Activated CD4-positive, alpha-beta T cell treated with anti-CD3 and anti-CD28 coated beads, Interleukin-2, amount 10 ng/mL, durations not matched to agents 24 days and 14 days (primary cell): ENCODE data around the gene CTU1. TPM values are rescaled to one million over a fixed set of nuclear protein-coding genes. Genes with fewer than 3 reads are reported as not detected.

Experiments used
- DNase-seq: peaks from one replicate; pipeline ENCODE4 v3.0.0; 2022
- H3K27ac Mint-ChIP-seq: one replicate; pipeline ENCODE4 v1.8.0; 2022; ENCODE audit warnings: mild to moderate bottlenecking, mixed read lengths
- H3K27me3 Mint-ChIP-seq: one replicate; pipeline ENCODE4 v1.8.0; 2022; ENCODE audit warnings: mixed read lengths
- H3K36me3 Mint-ChIP-seq: one replicate; pipeline ENCODE4 v1.8.0; 2022; ENCODE audit warnings: low read depth, mild to moderate bottlenecking, mixed read lengths
- H3K4me1 Mint-ChIP-seq: one replicate; pipeline ENCODE4 v1.8.0; 2021; ENCODE audit warnings: mixed read lengths
- H3K4me3 Mint-ChIP-seq: one replicate; pipeline ENCODE4 v1.8.0; 2022; ENCODE audit warnings: mild to moderate bottlenecking, moderate library complexity, mixed read lengths
- H3K9me3 Mint-ChIP-seq: one replicate; pipeline ENCODE4 v1.8.0; 2021; ENCODE audit warnings: mixed read lengths
- intact Hi-C: fragments of 100-400 bp; cut with micrococcal nuclease; formaldehyde crosslinking; loops from one replicate; pipeline ENCODE4 v1.15.1; 2023
- total RNA-seq: library from RNA; stranded (reverse); gene quantifications from 2 replicates; pipeline ENCODE4 v1.2.3, GENCODE V29; 2022

The CTU1 gene
- total RNA-seq, 1 donor from 2014 or later, result 12.8 TPM

DNA sequence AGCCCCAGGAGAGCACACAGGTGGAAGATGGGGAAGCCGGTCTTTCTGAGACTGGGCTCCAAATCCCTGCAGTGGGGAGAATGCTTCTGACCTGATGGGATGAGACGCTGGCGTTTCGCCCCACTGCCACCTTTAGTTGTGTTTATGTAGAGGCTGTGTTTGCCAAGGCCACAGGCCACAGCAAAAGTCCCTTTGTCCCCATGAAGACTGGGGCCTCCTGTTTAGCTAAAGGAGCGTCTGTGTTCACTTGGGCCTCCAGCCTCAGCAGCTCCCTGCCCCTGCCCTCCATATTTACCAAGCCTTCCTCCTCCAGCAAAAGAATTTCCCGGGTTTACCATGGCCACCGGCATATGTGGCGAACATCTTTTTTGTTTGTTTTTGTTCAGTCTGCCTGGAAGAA, 15.1 kb downstream of the CTU1 start:
- Mint-ChIP-seq H3K27ac (no peak overlapping the region), H3K27me3 (no peaks in the 10 kb centered on the region), H3K4me1 (peaks cover 9% of the 10 kb centered on the region), H3K36me3 (peaks cover 16% of the 10 kb centered on the region), H3K4me3 (no peak overlapping the region), H3K9me3 (no peaks in the 10 kb centered on the region)
- no peak for DNase-seq
- intact Hi-C loops, result loop anchor here (5.0 kb wide), 1 partner anchor 71 kb away; no protein-coding TSS in a partner anchor

DNA sequence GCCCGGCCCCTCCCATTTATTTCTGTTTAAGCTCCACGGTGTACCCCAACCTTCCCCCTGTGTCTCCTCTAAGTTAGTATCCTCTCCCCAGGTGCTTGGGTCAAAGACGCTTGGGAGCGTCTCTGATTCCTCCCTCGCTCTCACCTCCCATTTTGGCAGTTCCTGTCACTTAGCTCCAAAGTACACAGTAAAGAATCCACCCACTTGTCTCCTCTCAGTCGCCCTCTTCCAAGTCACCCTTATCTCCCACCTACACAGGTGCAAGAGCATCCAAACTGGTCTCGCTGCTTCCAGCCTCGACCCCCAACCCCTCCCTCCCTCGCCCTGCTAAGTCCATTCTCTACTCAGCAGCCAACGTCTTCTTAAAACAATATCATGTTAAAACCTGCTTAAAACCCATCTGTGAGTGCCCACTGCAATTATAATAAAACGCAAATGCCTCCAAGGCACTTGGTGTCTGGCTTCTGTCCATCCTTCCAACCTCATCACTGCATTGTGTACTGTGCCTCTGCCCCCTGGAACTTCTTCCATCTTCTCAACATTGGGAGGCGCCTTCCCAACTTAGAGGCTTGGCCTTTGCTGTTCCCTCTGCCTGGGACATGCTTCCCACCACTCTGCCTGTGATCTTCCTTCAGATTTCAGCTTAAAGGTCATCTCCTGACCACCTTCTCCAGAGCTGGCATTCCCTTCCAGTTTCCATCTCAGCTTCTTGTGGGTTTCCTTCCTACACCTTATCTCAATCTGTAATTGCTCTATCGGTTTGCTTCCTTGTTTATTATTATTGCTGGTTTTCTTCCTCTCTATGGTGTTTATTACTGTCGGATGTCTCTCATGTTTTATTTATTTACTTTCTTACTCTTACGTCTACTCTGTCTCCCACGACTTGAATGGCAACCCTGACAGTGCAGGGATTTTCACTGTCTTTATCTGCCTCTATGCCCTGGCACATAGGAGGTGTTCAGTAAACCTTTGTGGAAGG, 16.0 kb downstream of the CTU1 start:
- peaks cover 10% of the 10 kb centered on the region for H3K36me3 Mint-ChIP-seq
- intact Hi-C loops, result loop anchor here (5.0 kb wide), 1 partner anchor 70 kb away; no protein-coding TSS in a partner anchor
- peaks cover 7% of the 10 kb centered on the region for H3K4me1 Mint-ChIP-seq
- H3K27ac Mint-ChIP-seq, result no peak overlapping the region
- no peak for DNase-seq
- no peaks in the 10 kb centered on the region for H3K9me3 Mint-ChIP-seq
- H3K4me3 Mint-ChIP-seq, result no peak overlapping the region
- no peaks in the 10 kb centered on the region for H3K27me3 Mint-ChIP-seq

DNA sequence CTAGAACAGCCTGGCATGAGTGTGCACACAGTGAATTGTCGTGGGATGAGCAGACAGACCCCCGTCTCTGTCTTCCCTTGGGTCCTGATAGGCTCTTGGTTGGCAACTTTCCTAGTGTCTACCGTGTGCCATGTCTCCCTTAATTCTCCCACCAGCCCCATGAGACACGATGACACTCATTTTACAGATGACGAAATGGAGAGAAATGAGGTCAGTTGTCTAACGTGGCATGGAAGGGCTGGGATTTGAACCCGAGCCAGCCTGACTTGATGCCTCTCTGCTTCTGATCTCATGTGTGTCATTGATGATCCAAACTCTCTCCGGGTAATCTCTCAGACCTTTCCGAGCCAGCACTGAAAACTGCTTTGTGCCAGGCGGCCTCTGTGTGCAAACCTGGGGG, 17.1 kb downstream of the CTU1 start:
- Mint-ChIP-seq H3K27me3 (no peaks in the 10 kb centered on the region), H3K36me3 (peaks cover 2% of the 10 kb centered on the region), H3K9me3 (no peaks in the 10 kb centered on the region), H3K4me1 (no peaks in the 10 kb centered on the region), H3K27ac (no peak overlapping the region), H3K4me3 (no peak overlapping the region)
- DNase-seq, result no peak
- intact Hi-C loops, result loop anchor here (5.0 kb wide), 1 partner anchor 69 kb away; no protein-coding TSS in a partner anchor

DNA sequence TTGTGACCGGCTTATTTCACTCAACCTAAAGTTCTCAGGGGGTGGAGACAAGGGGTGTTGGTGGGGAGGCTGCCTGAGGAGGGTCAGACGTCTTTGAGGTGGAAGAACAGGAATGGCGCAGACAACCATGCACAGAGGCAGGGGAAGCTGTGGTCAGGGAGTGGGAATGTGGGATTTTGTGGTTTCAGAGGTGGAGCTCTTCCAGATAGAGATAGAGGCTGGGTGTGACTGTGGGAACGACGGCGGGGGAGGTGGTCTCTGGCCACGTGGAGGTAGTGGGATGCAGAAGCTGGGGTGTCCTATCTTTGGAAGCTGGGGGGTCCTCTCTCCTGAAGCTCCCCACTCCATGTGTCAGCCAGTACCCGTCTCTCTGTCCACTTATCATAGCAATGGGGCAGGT, 17.7 kb downstream of the CTU1 start:
- DNase-seq, result no peak
- intact Hi-C loops, result loop anchor here (5.0 kb wide), 1 partner anchor 68 kb away; no protein-coding TSS in a partner anchor
- no peaks in the 10 kb centered on the region for H3K27me3 Mint-ChIP-seq
- no peaks in the 10 kb centered on the region for H3K4me1 Mint-ChIP-seq
- no peaks in the 10 kb centered on the region for H3K9me3 Mint-ChIP-seq
- H3K36me3 Mint-ChIP-seq, result no peaks in the 10 kb centered on the region
- no peak overlapping the region for H3K27ac Mint-ChIP-seq
- no peak overlapping the region for H3K4me3 Mint-ChIP-seq

DNA sequence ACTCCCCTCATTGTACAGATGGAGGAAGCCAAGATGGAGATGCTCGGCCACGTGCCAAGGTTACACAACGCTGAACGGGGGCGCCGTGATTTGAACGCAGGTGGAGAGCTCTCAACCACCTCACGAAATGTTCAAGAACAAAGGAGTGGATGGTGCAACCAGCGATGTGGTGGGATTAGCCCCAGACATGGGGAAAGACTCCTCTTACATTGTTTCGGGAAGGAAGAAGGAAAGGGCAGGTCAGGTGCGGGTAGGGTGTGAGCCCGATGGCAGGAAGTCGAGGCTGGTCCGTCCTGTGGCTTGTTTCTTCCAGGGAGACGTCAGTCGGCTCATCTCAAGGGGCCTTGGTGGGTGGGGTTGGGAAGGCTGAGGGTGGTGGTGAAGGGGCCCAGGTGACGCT, 18.4 kb downstream of the CTU1 start:
- intact Hi-C loops, result loop anchor here (5.0 kb wide), 1 partner anchor 67 kb away; no protein-coding TSS in a partner anchor
- Mint-ChIP-seq H3K9me3 (no peaks in the 10 kb centered on the region), H3K27ac (no peak overlapping the region), H3K27me3 (no peaks in the 10 kb centered on the region), H3K4me1 (no peaks in the 10 kb centered on the region), H3K36me3 (no peaks in the 10 kb centered on the region), H3K4me3 (no peak overlapping the region)
- DNase-seq, result no peak

DNA sequence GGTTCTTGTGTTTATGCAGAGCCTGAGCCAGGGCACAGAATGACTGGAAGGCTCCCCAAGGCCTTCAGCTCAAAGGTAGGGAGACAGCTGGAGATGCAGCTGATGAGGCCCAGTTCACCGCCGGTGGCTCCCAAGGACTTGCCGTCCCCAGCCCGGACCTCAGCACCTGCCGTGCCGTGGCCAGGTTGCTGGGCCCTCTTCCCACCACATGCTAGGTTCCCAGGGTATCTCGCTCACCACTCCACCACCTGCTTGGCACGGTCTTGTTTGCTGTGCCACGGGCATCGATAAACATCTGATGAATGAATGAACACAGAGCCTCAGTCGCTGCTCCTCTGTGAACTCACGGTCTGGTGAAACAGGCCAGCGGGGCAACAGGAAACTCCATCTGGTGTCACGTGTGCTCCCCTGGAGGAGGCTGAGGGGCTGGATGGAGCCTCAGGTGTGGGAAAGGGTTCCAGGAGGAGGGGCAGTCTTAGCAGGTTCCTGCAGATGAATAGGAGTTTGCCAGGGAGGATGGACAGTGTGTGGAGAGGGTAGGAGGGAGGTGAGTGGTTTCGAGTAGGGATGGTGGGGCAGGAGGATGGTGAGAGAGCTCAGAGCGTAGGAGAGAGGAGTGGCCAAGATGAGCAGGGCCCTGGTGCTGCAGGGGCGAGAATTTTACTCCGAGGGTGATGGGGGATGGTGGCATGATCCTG, 21.9 kb downstream of the CTU1 start:
- Mint-ChIP-seq H3K27me3 (no peaks in the 10 kb centered on the region), H3K4me3 (no peak overlapping the region), H3K27ac (no peak overlapping the region), H3K4me1 (no peaks in the 10 kb centered on the region), H3K9me3 (no peaks in the 10 kb centered on the region), H3K36me3 (no peaks in the 10 kb centered on the region)
- no peak for DNase-seq
- intact Hi-C loops, result no loop called here

DNA sequence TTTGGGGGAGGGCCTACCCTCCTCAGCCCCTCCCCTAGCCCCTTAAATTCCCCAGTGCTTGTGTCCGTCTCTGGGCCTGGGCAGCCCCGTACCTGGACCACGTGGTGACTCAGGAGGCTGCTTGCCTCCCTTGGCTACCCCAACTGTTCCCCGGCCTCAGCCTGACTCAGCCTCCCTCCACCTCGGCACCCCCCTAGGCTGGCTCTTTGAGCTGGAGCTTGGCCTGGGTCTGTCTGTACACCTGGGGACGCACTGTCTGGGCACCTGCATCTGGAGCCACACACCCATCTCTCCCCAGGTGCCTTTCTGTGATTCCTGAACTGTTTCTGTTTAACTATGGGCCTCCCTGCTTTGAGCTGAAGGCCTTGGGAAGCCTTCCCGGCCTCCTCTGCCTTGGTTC, 23.7 kb downstream of the CTU1 start:
- Mint-ChIP-seq H3K27ac (no peak overlapping the region), H3K36me3 (no peaks in the 10 kb centered on the region), H3K4me3 (no peak overlapping the region), H3K9me3 (no peaks in the 10 kb centered on the region), H3K4me1 (no peaks in the 10 kb centered on the region), H3K27me3 (no peaks in the 10 kb centered on the region)
- intact Hi-C loops, result no loop called here
- no peak for DNase-seq

DNA sequence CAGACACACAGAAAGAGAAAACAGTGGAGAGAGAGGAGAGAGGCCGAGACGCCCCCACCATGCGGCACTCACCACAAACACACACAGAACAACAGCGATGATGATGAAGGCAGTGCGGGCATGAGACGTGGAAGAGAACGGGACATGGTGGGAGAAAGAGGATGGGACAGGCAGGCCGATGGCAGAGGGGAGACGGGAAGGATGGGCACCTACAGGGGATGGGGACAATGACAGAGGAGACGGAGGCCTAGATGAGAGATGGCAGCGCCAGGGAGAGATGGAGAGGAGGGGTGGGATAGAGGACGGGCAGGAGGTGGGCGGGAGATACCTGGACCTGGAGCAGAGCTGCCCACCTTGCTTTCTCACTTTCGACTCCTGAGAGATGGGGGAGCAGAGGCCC, 24.4 kb downstream of the CTU1 start:
- H3K4me1 Mint-ChIP-seq, result no peaks in the 10 kb centered on the region
- intact Hi-C loops, result no loop called here
- H3K4me3 Mint-ChIP-seq, result no peak overlapping the region
- no peak for DNase-seq
- no peaks in the 10 kb centered on the region for H3K36me3 Mint-ChIP-seq
- no peak overlapping the region for H3K27ac Mint-ChIP-seq
- no peaks in the 10 kb centered on the region for H3K27me3 Mint-ChIP-seq
- no peaks in the 10 kb centered on the region for H3K9me3 Mint-ChIP-seq

DNA sequence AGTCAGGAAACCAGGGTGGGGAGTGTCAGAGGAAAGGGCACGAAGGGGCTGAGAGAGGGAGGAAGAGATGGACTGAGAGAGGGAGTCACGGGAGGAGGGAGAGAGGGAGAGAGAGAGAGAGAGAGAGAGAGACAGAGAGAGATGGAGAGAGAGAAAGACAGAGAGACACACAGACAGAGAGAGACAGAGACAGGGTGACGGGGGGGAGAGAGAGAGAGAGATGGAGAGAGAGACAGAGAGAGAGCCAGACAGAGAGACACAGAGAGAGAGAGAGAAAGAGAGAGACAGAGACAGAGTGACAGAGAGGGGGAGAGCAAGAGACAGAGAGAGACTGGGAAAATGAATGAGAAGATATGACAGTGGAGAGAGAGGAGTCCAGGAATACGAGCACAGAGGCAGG, 25.0 kb downstream of the CTU1 start:
- H3K27ac Mint-ChIP-seq, result no peak overlapping the region
- DNase-seq, result no peak
- H3K9me3 Mint-ChIP-seq, result no peaks in the 10 kb centered on the region
- H3K4me1 Mint-ChIP-seq, result no peaks in the 10 kb centered on the region
- intact Hi-C loops, result no loop called here
- H3K4me3 Mint-ChIP-seq, result no peak overlapping the region
- no peaks in the 10 kb centered on the region for H3K27me3 Mint-ChIP-seq
- H3K36me3 Mint-ChIP-seq, result no peaks in the 10 kb centered on the region

DNA sequence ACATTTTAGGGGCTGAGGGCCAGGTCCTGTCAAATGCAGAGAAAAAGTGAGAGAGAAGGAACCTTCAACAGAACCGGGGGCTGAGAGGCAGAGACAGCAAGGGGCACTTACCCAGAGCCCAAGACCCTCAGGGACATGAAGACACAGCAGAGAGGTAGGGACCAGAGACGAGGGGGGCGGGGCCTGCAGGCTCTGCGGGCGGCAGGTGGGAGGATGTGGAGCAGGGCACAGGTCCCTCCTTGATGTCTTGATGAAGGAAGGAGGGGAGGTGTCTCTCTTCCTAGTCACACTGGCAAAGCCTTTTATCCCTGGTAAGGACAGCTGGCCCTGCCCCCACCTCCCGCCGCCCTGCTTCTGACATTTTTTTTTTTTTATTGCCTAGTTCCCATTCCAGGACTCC, 25.6 kb downstream of the CTU1 start, which contains the start of gene KLK14:
Gene KLK14, minus strand, starts transcription at position 277 of the 400 bp plus-strand sequence. Its CDS starts 273 bp downstream, at position 4.
- H3K27me3 Mint-ChIP-seq, result no peaks in the 10 kb centered on the region
- no peak within 1 kb of the TSS for H3K27ac Mint-ChIP-seq
- H3K9me3 Mint-ChIP-seq, result no peaks in the 10 kb centered on the region
- intact Hi-C loops, result no loop called here
- no peak within 1 kb of the TSS for H3K4me3 Mint-ChIP-seq
- no peaks in the 10 kb centered on the region for H3K36me3 Mint-ChIP-seq
- no peaks in the 10 kb centered on the region for H3K4me1 Mint-ChIP-seq
- no peak for DNase-seq

DNA sequence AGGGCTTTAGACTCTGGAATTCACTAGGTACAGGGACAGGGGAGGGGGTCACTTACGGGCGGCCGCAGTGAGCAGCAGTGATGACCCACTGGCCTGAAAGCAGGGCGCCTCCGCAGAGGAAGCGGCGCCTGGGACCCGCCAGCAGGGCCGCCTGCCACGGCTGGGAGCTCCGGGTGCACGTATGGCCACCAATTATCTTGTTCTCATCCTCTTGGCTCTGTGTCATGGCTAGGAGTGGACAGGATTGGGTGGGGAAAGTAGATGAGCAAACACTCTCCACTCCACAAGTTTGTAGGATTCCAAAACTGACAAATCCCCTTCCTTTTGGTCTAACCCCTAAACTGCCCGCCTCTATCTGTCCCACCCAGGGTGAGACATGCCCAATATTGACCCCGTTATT, 26.7 kb downstream of the CTU1 start:
- DNase-seq, result no peak
- H3K27me3 Mint-ChIP-seq, result no peaks in the 10 kb centered on the region
- intact Hi-C loops, result no loop called here
- no peak overlapping the region for H3K27ac Mint-ChIP-seq
- H3K9me3 Mint-ChIP-seq, result no peaks in the 10 kb centered on the region
- no peaks in the 10 kb centered on the region for H3K4me1 Mint-ChIP-seq
- no peak overlapping the region for H3K4me3 Mint-ChIP-seq
- H3K36me3 Mint-ChIP-seq, result no peaks in the 10 kb centered on the region

DNA sequence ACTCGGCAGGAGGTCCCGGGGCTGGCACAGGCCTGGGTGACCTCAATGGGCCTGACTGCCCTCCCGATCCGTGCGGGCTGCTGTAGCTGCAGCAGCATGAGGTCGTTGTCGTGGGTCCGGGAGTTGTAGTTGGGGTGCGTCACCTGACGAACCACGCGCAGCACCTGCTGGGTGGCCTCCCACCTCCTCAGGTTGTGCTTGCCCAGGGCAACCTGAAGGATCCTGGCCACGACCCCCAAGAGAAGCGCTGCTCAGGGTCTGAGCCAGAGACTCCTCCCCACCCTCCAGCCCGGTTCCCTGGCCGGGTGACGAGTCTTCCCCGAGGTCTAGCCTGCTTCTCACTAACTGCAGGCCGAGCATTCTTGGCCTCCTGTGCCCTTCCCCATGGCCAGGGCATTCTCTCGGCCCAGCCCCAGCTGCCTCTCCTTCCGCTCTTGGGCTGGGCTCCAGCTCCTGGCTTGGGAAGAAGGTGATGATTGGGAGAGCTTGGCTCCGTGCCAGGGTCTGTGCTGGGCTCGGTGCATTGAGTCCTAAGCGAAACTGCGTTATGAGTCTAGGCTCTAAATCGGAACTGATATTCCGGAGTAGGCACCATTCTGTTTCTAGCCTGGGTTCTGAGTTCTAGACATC, 28.6 kb downstream of the CTU1 start:
- Mint-ChIP-seq H3K36me3 (no peaks in the 10 kb centered on the region), H3K4me1 (no peaks in the 10 kb centered on the region), H3K4me3 (no peak overlapping the region), H3K9me3 (no peaks in the 10 kb centered on the region), H3K27me3 (no peaks in the 10 kb centered on the region), H3K27ac (no peak overlapping the region)
- no peak for DNase-seq
- intact Hi-C loops, result no loop called here

DNA sequence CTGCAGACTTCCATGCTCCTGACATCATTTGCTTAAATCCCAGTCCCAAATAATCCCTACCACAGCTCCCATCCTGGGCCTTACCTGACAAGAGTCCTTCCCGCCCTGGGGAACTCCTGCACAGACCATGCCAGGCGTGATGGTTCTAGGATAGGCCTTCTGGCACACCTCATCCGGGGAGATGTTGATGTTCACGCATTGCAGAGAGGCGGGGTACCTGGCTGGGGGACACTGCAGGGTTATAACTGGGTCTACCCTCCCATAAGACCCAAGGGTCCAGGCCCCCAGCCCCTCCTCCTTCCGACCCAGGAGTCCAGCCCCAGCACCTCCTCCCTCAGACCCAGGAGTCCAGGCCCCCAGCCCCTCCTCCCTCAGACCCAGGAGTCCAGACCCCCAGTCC, 29.5 kb downstream of the CTU1 start:
- no peaks in the 10 kb centered on the region for H3K27me3 Mint-ChIP-seq
- peaks cover 4% of the 10 kb centered on the region for H3K9me3 Mint-ChIP-seq
- no peaks in the 10 kb centered on the region for H3K4me1 Mint-ChIP-seq
- H3K27ac Mint-ChIP-seq, result no peak overlapping the region
- intact Hi-C loops, result no loop called here
- no peak overlapping the region for H3K4me3 Mint-ChIP-seq
- no peak for DNase-seq
- no peaks in the 10 kb centered on the region for H3K36me3 Mint-ChIP-seq

DNA sequence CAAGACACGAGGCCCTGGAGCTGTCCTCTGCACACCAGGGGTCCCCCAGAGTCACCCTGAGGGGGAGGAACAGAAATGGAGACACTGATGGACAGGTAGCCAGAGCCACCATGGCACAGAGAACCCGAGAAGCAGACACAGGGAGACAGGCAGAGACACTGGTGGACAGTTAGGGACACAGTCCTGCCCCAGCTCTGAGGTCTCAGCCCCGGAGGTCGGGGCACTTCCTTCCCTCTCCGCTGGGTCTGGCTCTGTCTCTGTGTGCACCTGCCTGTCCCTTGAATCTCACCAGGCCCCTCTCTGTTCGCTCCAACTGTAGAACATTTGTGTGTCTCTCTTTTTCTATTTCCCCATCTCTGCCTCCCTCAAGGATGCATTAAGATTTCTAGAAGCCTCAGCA, 30.1 kb downstream of the CTU1 start:
- Mint-ChIP-seq H3K4me1 (no peaks in the 10 kb centered on the region), H3K27ac (no peak overlapping the region), H3K4me3 (no peak overlapping the region), H3K27me3 (no peaks in the 10 kb centered on the region), H3K36me3 (no peaks in the 10 kb centered on the region), H3K9me3 (peaks cover 4% of the 10 kb centered on the region)
- intact Hi-C loops, result no loop called here
- DNase-seq, result no peak
